ENCODE data around the gene TMF1. TPM values are rescaled to one million over a fixed set of nuclear protein-coding genes. Genes with fewer than 3 reads are reported as not detected.

The TMF1 gene
- total and polyA plus RNA-seq, 2 of the 8 experiments (the other 6 are each of a cell fraction or from before 2014, with no cell fraction given): 1.4 to 18.3 TPM

GRCh38 chr3:69020424-69020823 lies 31.7 kb downstream of the TMF1 start:
- Histone ChIP-seq H3K9me3 (ENCODE audit: insufficient read depth in 2 of 2, low read depth in 1 of 2, low read length in 1 of 2) (no peaks in the 10 kb centered on the region), H2BK15ac (ENCODE audit: low read length) (no peak overlapping the region)
- 66 to 100% methylated on average over 1 to 2 of the region's 2 CpGs for WGBS, 2 experiments (ENCODE audit: extremely low coverage in 1 of 2, insufficient coverage in 1 of 2, insufficient read length in 1 of 2, insufficient replicate concordance in 2 of 2, low coverage in 1 of 2, low lambda C conversion rate in 2 of 2, missing lambda C conversion rate in 1 of 2)

More at GRCh38 chr3:69020424-69020823, 31.7 kb downstream of the TMF1 start:
- no peak overlapping the region for H4K91ac ChIP-seq (replicated peaks; ENCODE audit: insufficient read length, low read length)
- no peak overlapping the region for H4K5ac ChIP-seq (ENCODE audit: insufficient read length, low read depth, low read length)
- H3K9ac ChIP-seq (replicated peaks in 1 of 4; ENCODE audit: extremely low read depth in 1 of 4, low read depth in 3 of 4, low read length in 3 of 4): no peak overlapping the region
- no peak overlapping the region for H3K23ac ChIP-seq (ENCODE audit: insufficient read length)
- DNase-seq (ENCODE audit: low read depth in 1 of 2, low spot score in 2 of 2) (no peak), FAIRE-seq (no peak)
- H3K27me3 ChIP-seq (replicated peaks in 1 of 4; ENCODE audit: control insufficient read depth in 3 of 4, extremely low read depth in 1 of 4, insufficient read depth in 3 of 4, low read length in 3 of 4): no peaks in the 10 kb centered on the region
- no peak overlapping the region for H2AFZ ChIP-seq (ENCODE audit: low read length)
- no peak overlapping the region for H2BK5ac ChIP-seq (ENCODE audit: low read depth, low read length)
- H3K23me2 ChIP-seq (ENCODE audit: low read depth, low read length): no peaks in the 10 kb centered on the region; the same call in 1 of the 2 replicates
- no peaks in the 10 kb centered on the region for H3K79me2 ChIP-seq (ENCODE audit: control insufficient read depth in 1 of 2, insufficient read depth in 2 of 2, low read length in 2 of 2)
- no peak overlapping the region for H2BK120ac ChIP-seq (replicated peaks; ENCODE audit: low read depth, low read length)
- no peak overlapping the region for H2BK20ac ChIP-seq (ENCODE audit: low read length)
- H3K18ac ChIP-seq (ENCODE audit: extremely low read depth, low read length): no peak overlapping the region
- peaks cover 0 to 2% (median 0%) of the 10 kb centered on the region in 4 experiments; a peak in 1 of 7 replicates for H3K4me1 ChIP-seq (replicated peaks in 1 of 4; ENCODE audit: control insufficient read depth in 3 of 4, insufficient read depth in 4 of 4, low read length in 3 of 4)
- no peak overlapping the region for H3K56ac ChIP-seq (replicated peaks; ENCODE audit: insufficient read length, low read depth, low read length)
- H3K36me3 ChIP-seq (ENCODE audit: control insufficient read depth in 2 of 4, insufficient read depth in 4 of 4, low read length in 3 of 4): peaks cover 3 to 23% (median 4%) of the 10 kb centered on the region in 4 experiments; a peak in 7 of 8 replicates
- CTCF ChIA-PET (ENCODE audit: partially characterized antibody): interaction anchor here (1.0 kb wide), 1 partner anchor 88 kb away, joined by 3 read pairs; the partner anchor contains the start of gene TAFA4
- H3K4ac ChIP-seq (replicated peaks; ENCODE audit: insufficient read length, low read depth, low read length): no peak overlapping the region
- H4K8ac ChIP-seq (ENCODE audit: extremely low read depth, insufficient read depth, low read length): no peak overlapping the region
- TF ChIP-seq HDAC2 (IDR thresholded peaks at IDR 0.05; ENCODE audit: borderline replicate concordance in 1 of 2, low read depth in 2 of 2, low read length in 2 of 2) (no peak), EP300 (IDR thresholded peaks at IDR 0.05; ENCODE audit: borderline replicate concordance in 1 of 2, low read depth in 2 of 2, low read length in 2 of 2) (no peak), ATF3 (IDR thresholded peaks at IDR 0.05; ENCODE audit: insufficient read depth, low read depth, low read length) (no peak), JUN (IDR thresholded peaks at IDR 0.05; ENCODE audit: low read depth, low read length) (no peak), CTBP2 (IDR thresholded peaks at IDR 0.05; ENCODE audit: borderline replicate concordance, insufficient read depth, insufficient read length, low read length) (no peak), SP2 (IDR thresholded peaks at IDR 0.05; ENCODE audit: low read length) (no peak), ZNF274 (IDR thresholded peaks at IDR 0.05; ENCODE audit: borderline replicate concordance, extremely low read depth, low read length) (no peak), CHD2 (IDR thresholded peaks at IDR 0.05; ENCODE audit: low read length) (no peak)
- H3K4me3 ChIP-seq (ENCODE audit: extremely low read depth in 1 of 4, insufficient read depth in 2 of 4, low read depth in 3 of 4, low read length in 4 of 4): no peak overlapping the region
- POLR2A ChIA-PET (ENCODE audit: partially characterized antibody): interaction anchor here (1.6 kb wide), 1 partner anchor 10 kb away, joined by 3 read pairs; no protein-coding TSS in a partner anchor
- H2BK12ac ChIP-seq (ENCODE audit: low read depth, low read length): no peak overlapping the region
- no peaks in the 10 kb centered on the region for H3K79me1 ChIP-seq (ENCODE audit: low read depth, low read length)
- H3K27ac ChIP-seq (ENCODE audit: low read depth, low read length): no peak overlapping the region
- H2AK5ac ChIP-seq (ENCODE audit: low read depth, low read length): no peak overlapping the region
- H3K14ac ChIP-seq (ENCODE audit: insufficient read length): no peak overlapping the region
- no peaks in the 10 kb centered on the region for H4K20me1 ChIP-seq (replicated peaks in 1 of 2; ENCODE audit: control insufficient read depth in 1 of 2, insufficient read depth in 2 of 2, low read length in 2 of 2)
- H3K4me2 ChIP-seq (ENCODE audit: insufficient read depth in 1 of 2, low read depth in 2 of 2, low read length in 2 of 2): no peak overlapping the region

Data from H1 (cell line).